CD4-positive, alpha-beta T cell treated with Interleukin-4 for 4 hours (primary cell): ENCODE measurements around the gene OXNAD1.

Source experiments
- DNase-seq: peaks from one replicate; pipeline ENCODE4 v3.0.0-alpha.2; 2020

The OXNAD1 gene

GRCh38 chr3:16264708-16265454 is at the start of gene OXNAD1, which contains the start of gene DPH3:
Gene OXNAD1 (plus strand): TSS chr3:16265212. CDS start chr3:16270953, 5,741 bp downstream.
Gene DPH3 (minus strand): TSS chr3:16264943. CDS start chr3:16264876, 67 bp downstream.
- DNase-seq = peak; percentile 99

- no peak for DNase-seq
These were observed 48.6 kb upstream of the OXNAD1 start for GRCh38 chr3:16216373-16216935.

GRCh38 chr3:16219777-16220176 is 45.2 kb upstream of the OXNAD1 start:
- DNase-seq = no peak

- DNase-seq = no peak
These were observed 43.0 kb upstream of the OXNAD1 start for GRCh38 chr3:16221990-16222389.

- DNase-seq = no peak
These were observed 42.5 kb upstream of the OXNAD1 start for GRCh38 chr3:16222547-16222946.

- DNase-seq = no peak
These were observed 40.7 kb upstream of the OXNAD1 start for GRCh38 chr3:16224325-16224724.

- DNase-seq = no peak
These were observed 37.4 kb upstream of the OXNAD1 start for GRCh38 chr3:16227566-16227965.

GRCh38 chr3:16229681-16230080 is 35.3 kb upstream of the OXNAD1 start:
- DNase-seq = no peak

- DNase-seq = no peak
These were observed 33.0 kb upstream of the OXNAD1 start for GRCh38 chr3:16231983-16232382.

GRCh38 chr3:16233806-16234205 is 31.2 kb upstream of the OXNAD1 start:
- no peak for DNase-seq

GRCh38 chr3:16234281-16234680 is 30.7 kb upstream of the OXNAD1 start:
- DNase-seq = no peak

- no peak for DNase-seq
These were observed 28.9 kb upstream of the OXNAD1 start for GRCh38 chr3:16236030-16236639.

- DNase-seq = no peak
These were observed 28.1 kb upstream of the OXNAD1 start for GRCh38 chr3:16236856-16237393.

- DNase-seq = no peak
These were observed 25.8 kb upstream of the OXNAD1 start for GRCh38 chr3:16239086-16239770.

- no peak for DNase-seq
These were observed 25.2 kb upstream of the OXNAD1 start for GRCh38 chr3:16239780-16240179.

GRCh38 chr3:16240229-16241023 is 24.6 kb upstream of the OXNAD1 start:
- DNase-seq = no peak

GRCh38 chr3:16241225-16241624 is 23.8 kb upstream of the OXNAD1 start:
- DNase-seq = no peak

GRCh38 chr3:16242177-16242576 is 22.8 kb upstream of the OXNAD1 start:
- no peak for DNase-seq

GRCh38 chr3:16243706-16244490 is 21.1 kb upstream of the OXNAD1 start:
- DNase-seq = no peak

- DNase-seq = no peak
These were observed 19.4 kb upstream of the OXNAD1 start for GRCh38 chr3:16245609-16246008.

- DNase-seq = peak; percentile 78
These were observed 17.5 kb upstream of the OXNAD1 start for GRCh38 chr3:16247282-16248061.
